Measurements from ENCODE around the gene PLOD3.

PLOD3 gene

GRCh38 chr7:101172005-101172853, 45.2 kb downstream of the PLOD3 start:
- Histone ChIP-seq H3K18ac (ENCODE audit: low read depth in 1 of 2, low read length in 2 of 2) (no peak overlapping the region), H2AK5ac (ENCODE audit: low read length, severe bottlenecking) (no peak overlapping the region), H3K14ac (ENCODE audit: low read length in 2 of 2) (no peak overlapping the region), H2BK120ac (ENCODE audit: low read depth, low read length) (no peak overlapping the region), H3K4me2 (ENCODE audit: low read length, poor library complexity, severe bottlenecking) (peak overlapping the region; percentile 35), H2AFZ (ENCODE audit: low read depth, low read length) (no peak overlapping the region), H3K4me3 (ENCODE audit: insufficient read depth in 1 of 2, low read depth in 1 of 2, low read length in 2 of 2) (peak overlapping the region in 1 of 2 experiments; percentile 47), H4K8ac (ENCODE audit: low read length) (no peak overlapping the region), H3K36me3 (ENCODE audit: control insufficient read depth in 1 of 2, insufficient read depth in 2 of 2, low read depth in 1 of 2, low read length in 2 of 2) (no peaks in the 10 kb centered on the region), H3K9me3 (ENCODE audit: control insufficient read depth, low read length) (no peaks in the 10 kb centered on the region), H2BK12ac (ENCODE audit: low read length in 2 of 2) (no peak overlapping the region), H3K27ac (ENCODE audit: low read length, poor library complexity, severe bottlenecking) (no peak overlapping the region), H4K91ac (ENCODE audit: low read length) (no peak overlapping the region), H2BK15ac (ENCODE audit: low read depth, poor library complexity, severe bottlenecking) (no peak overlapping the region), H2BK5ac (ENCODE audit: low read depth, low read length, poor library complexity, severe bottlenecking) (no peak overlapping the region), H3K79me1 (replicated peaks; ENCODE audit: low read length, poor library complexity, severe bottlenecking) (no peaks in the 10 kb centered on the region), H3K23ac (ENCODE audit: low read length in 2 of 2) (peak overlapping the region in 1 of 2 experiments; percentile 77), H3K4me1 (ENCODE audit: control insufficient read depth, insufficient read depth, low read depth, low read length) (peaks cover 37% of the 10 kb centered on the region), H3K4ac (ENCODE audit: low read depth in 1 of 2, low read length in 2 of 2) (no peak overlapping the region), H3K9ac (ENCODE audit: low read length) (no peak overlapping the region), H3K27me3 (ENCODE audit: control insufficient read depth in 1 of 2, insufficient read depth in 1 of 2, low read length in 2 of 2) (peaks cover 93 to 97% of the 10 kb centered on the region in 2 experiments)
- no peak for DNase-seq
- WGBS: 3% methylated on average over 79 of the region's 79 CpGs

- no peak overlapping the region for H2AFZ ChIP-seq (ENCODE audit: low read depth, low read length)
- no peaks in the 10 kb centered on the region for H3K9me3 ChIP-seq (ENCODE audit: control insufficient read depth, low read length)
- no peak overlapping the region for H2BK12ac ChIP-seq (ENCODE audit: low read length in 2 of 2)
- no peak overlapping the region for H3K4me3 ChIP-seq (ENCODE audit: insufficient read depth in 1 of 2, low read depth in 1 of 2, low read length in 2 of 2)
- H2BK120ac ChIP-seq (ENCODE audit: low read depth, low read length): no peak overlapping the region
- no peak overlapping the region for H3K4me2 ChIP-seq (ENCODE audit: low read length, poor library complexity, severe bottlenecking)
- no peak overlapping the region for H3K18ac ChIP-seq (ENCODE audit: low read depth in 1 of 2, low read length in 2 of 2)
- no peak overlapping the region for H2AK5ac ChIP-seq (ENCODE audit: low read length, severe bottlenecking)
- no peak overlapping the region for H4K8ac ChIP-seq (ENCODE audit: low read length)
- WGBS: 10% methylated on average over 2 of the region's 13 CpGs
- no peak overlapping the region for H3K27ac ChIP-seq (ENCODE audit: low read length, poor library complexity, severe bottlenecking)
- H3K9ac ChIP-seq (ENCODE audit: low read length): no peak overlapping the region
- H4K91ac ChIP-seq (ENCODE audit: low read length): no peak overlapping the region
- peaks cover 94 to 98% of the 10 kb centered on the region in 2 experiments for H3K27me3 ChIP-seq (ENCODE audit: control insufficient read depth in 1 of 2, insufficient read depth in 1 of 2, low read length in 2 of 2)
- H3K14ac ChIP-seq (ENCODE audit: low read length in 2 of 2): no peak overlapping the region
- H2BK5ac ChIP-seq (ENCODE audit: low read depth, low read length, poor library complexity, severe bottlenecking): no peak overlapping the region
- H3K23ac ChIP-seq (ENCODE audit: low read length in 2 of 2): no peak overlapping the region
- no peaks in the 10 kb centered on the region for H3K79me1 ChIP-seq (replicated peaks; ENCODE audit: low read length, poor library complexity, severe bottlenecking)
- no peak for DNase-seq
- no peak overlapping the region for H3K4ac ChIP-seq (ENCODE audit: low read depth in 1 of 2, low read length in 2 of 2)
- H3K36me3 ChIP-seq (ENCODE audit: control insufficient read depth in 1 of 2, insufficient read depth in 2 of 2, low read depth in 1 of 2, low read length in 2 of 2): no peaks in the 10 kb centered on the region
- peaks cover 41% of the 10 kb centered on the region for H3K4me1 ChIP-seq (ENCODE audit: control insufficient read depth, insufficient read depth, low read depth, low read length)
- H2BK15ac ChIP-seq (ENCODE audit: low read depth, poor library complexity, severe bottlenecking): no peak overlapping the region
These were observed 45.9 kb downstream of the PLOD3 start for GRCh38 chr7:101171442-101171837.

GRCh38 chr7:101170617-101171441, 46.6 kb downstream of the PLOD3 start:
- no peak for DNase-seq
- Histone ChIP-seq H3K36me3 (ENCODE audit: control insufficient read depth in 1 of 2, insufficient read depth in 2 of 2, low read depth in 1 of 2, low read length in 2 of 2) (no peaks in the 10 kb centered on the region), H3K27me3 (ENCODE audit: control insufficient read depth in 1 of 2, insufficient read depth in 1 of 2, low read length in 2 of 2) (peaks cover 94 to 100% of the 10 kb centered on the region in 2 experiments), H3K14ac (ENCODE audit: low read length in 2 of 2) (no peak overlapping the region), H3K23ac (ENCODE audit: low read length in 2 of 2) (no peak overlapping the region), H3K9ac (ENCODE audit: low read length) (no peak overlapping the region), H3K27ac (ENCODE audit: low read length, poor library complexity, severe bottlenecking) (no peak overlapping the region), H3K4ac (ENCODE audit: low read depth in 1 of 2, low read length in 2 of 2) (no peak overlapping the region), H4K91ac (ENCODE audit: low read length) (no peak overlapping the region), H3K9me3 (ENCODE audit: control insufficient read depth, low read length) (no peaks in the 10 kb centered on the region), H2AFZ (ENCODE audit: low read depth, low read length) (no peak overlapping the region), H3K18ac (ENCODE audit: low read depth in 1 of 2, low read length in 2 of 2) (no peak overlapping the region), H3K4me1 (ENCODE audit: control insufficient read depth, insufficient read depth, low read depth, low read length) (peaks cover 47% of the 10 kb centered on the region), H2BK12ac (ENCODE audit: low read length in 2 of 2) (no peak overlapping the region), H3K4me2 (ENCODE audit: low read length, poor library complexity, severe bottlenecking) (no peak overlapping the region), H4K8ac (ENCODE audit: low read length) (no peak overlapping the region), H2BK120ac (ENCODE audit: low read depth, low read length) (no peak overlapping the region), H2BK5ac (ENCODE audit: low read depth, low read length, poor library complexity, severe bottlenecking) (no peak overlapping the region), H3K4me3 (ENCODE audit: insufficient read depth in 1 of 2, low read depth in 1 of 2, low read length in 2 of 2) (no peak overlapping the region), H2AK5ac (ENCODE audit: low read length, severe bottlenecking) (no peak overlapping the region), H2BK15ac (ENCODE audit: low read depth, poor library complexity, severe bottlenecking) (no peak overlapping the region), H3K79me1 (replicated peaks; ENCODE audit: low read length, poor library complexity, severe bottlenecking) (no peaks in the 10 kb centered on the region)
- WGBS: 9% methylated on average over 16 of the region's 17 CpGs

Measured in mesenchymal stem cell (in vitro differentiated cells and primary cell).